GM12878 (cell line): Measurements from ENCODE around the gene TACC2. TPM values are rescaled to one million over a fixed set of nuclear protein-coding genes. Genes with fewer than 3 reads are reported as not detected.

Experiments used
- ATAC-seq: fragments of 200-7000 bp; cut with Tn5 transposase; 3 replicates; pipeline ENCODE4 v1.9.1; 2020; ENCODE audit warnings: mild to moderate bottlenecking, moderate library complexity
- BruUV-seq: library from RNA; stranded (reverse); fragments of 400-500 nt; replicated peaks from 2 replicates; lab custom pipeline; 2021; lab: Mats Ljungman, UMichigan
- CTCF ChIA-PET: fragments of 300-600 bp; sonication (Branson Sonifier 250); formaldehyde crosslinking; extraction: SDS; loops from one replicate; lab custom pipeline; 2021; ENCODE audit warnings: inconsistent platforms; lab: Yijun Ruan, JAX
- POLR2A ChIA-PET: fragments of 350-600 bp; formaldehyde crosslinking; extraction: SDS; loops from one replicate; lab custom pipeline; 2021; ENCODE audit warnings: inconsistent platforms; lab: Charles Lee
- RAD21 ChIA-PET: fragments of 300-600 bp; sonication (Branson Sonifier 250); formaldehyde crosslinking; loops from one replicate; lab custom pipeline; 2023; ENCODE audit warnings: antibody characterized with exemption; ENCODE audit not compliant: unreplicated experiment; lab: Charles Lee
- SMC1A ChIA-PET: fragments of 300-600 bp; sonication (Branson Sonifier 250); formaldehyde crosslinking; loops from one replicate; lab custom pipeline; 2023; ENCODE audit not compliant: unreplicated experiment, uncharacterized antibody; lab: Charles Lee
- DNase-seq: peaks from one replicate; pipeline ENCODE4 v3.0.0-alpha.2; 2011; ENCODE audit warnings: low read depth, low spot score
- FAIRE-seq: peaks from 3 replicates; lab custom pipeline; 2011; peaks lifted over from hg19 to GRCh38; lab: Jason Lieb, UNC
- H2AFZ ChIP-seq: 2 replicates; pipeline ENCODE4 v1.6.0; 2011; ENCODE audit warnings: low read depth, low read length, control low read depth; ENCODE audit not compliant: control insufficient read depth
- H3K27ac ChIP-seq: 2 replicates; pipeline ENCODE4 v1.5.1; 2011; ENCODE audit warnings: control low read depth; ENCODE audit not compliant: control insufficient read depth, insufficient read depth
- H3K27me3 ChIP-seq, 2 experiments: replicated peaks in 1 of 2; 2 replicates each; pipeline versions ENCODE4 v1.6.0 to v1.6.1; 2011; ENCODE audit warnings: low read length in 1 of 2; ENCODE audit not compliant: control insufficient read depth in 2 of 2, insufficient read depth in 2 of 2
- H3K36me3 ChIP-seq, 2 experiments: 2 replicates each; pipeline ENCODE4 v1.5.1; 2011; ENCODE audit warnings: low read length in 1 of 2; ENCODE audit not compliant: control insufficient read depth in 2 of 2, insufficient read depth in 2 of 2
- H3K4me1 ChIP-seq: 2 replicates; pipeline ENCODE4 v1.6.1; 2011; ENCODE audit warnings: mild to moderate bottlenecking, low read length, moderate library complexity, mixed read lengths; ENCODE audit not compliant: control insufficient read depth, insufficient read depth
- H3K4me2 ChIP-seq: 2 replicates; pipeline ENCODE4 v1.6.0; 2011; ENCODE audit warnings: control low read depth; ENCODE audit not compliant: control insufficient read depth, insufficient read depth
- H3K4me3 ChIP-seq: fragments of 200-600 bp; sonication (generic); 2 replicates; pipeline ENCODE4 v1.5.1; 2016
- H3K79me2 ChIP-seq: 2 replicates; pipeline ENCODE4 v1.6.0; 2011; ENCODE audit warnings: low read length; ENCODE audit not compliant: control insufficient read depth, insufficient read depth
- H3K9ac ChIP-seq: 2 replicates; pipeline ENCODE4 v1.8.0; 2011; ENCODE audit warnings: low read length, control low read depth, mixed read lengths; ENCODE audit not compliant: control insufficient read depth, insufficient read depth
- H3K9me3 ChIP-seq: replicated peaks from 3 replicates; pipeline ENCODE4 v1.5.1; 2011; ENCODE audit warnings: mild to moderate bottlenecking, low read length; ENCODE audit not compliant: control insufficient read depth, insufficient read depth
- H4K20me1 ChIP-seq: 2 replicates; pipeline ENCODE4 v1.6.0; 2011; ENCODE audit not compliant: control insufficient read depth, insufficient read depth
- FOXK2 ChIP-seq: fragments of 450-650 bp; IDR thresholded peaks from 2 replicates; pipeline ENCODE4 v1.6.1; 2017; ENCODE audit warnings: mild to moderate bottlenecking, moderate library complexity
- LARP7 ChIP-seq: fragments of 450-650 bp; IDR thresholded peaks from 2 replicates; pipeline ENCODE4 v1.6.1; 2017; ENCODE audit warnings: mild to moderate bottlenecking
- NRF1 ChIP-seq: conservative IDR thresholded peaks from 2 replicates; pipeline ENCODE4 v1.6.1; 2011; ENCODE audit warnings: mild to moderate bottlenecking, low read depth, low read length, improper control_type of control experiment
- PAX8 ChIP-seq: fragments of 450-650 bp; IDR thresholded peaks from 2 replicates; pipeline ENCODE4 v1.6.1; 2017; ENCODE audit warnings: mild to moderate bottlenecking, moderate library complexity
- SKIL ChIP-seq: fragments of 450-650 bp; IDR thresholded peaks from 2 replicates; pipeline ENCODE4 v1.6.1; 2017; ENCODE audit warnings: mild to moderate bottlenecking, low read depth, inconsistent platforms; ENCODE audit not compliant: poor library complexity, severe bottlenecking
- ZBTB4 ChIP-seq: fragments of 450-650 bp; formaldehyde crosslinking; IDR thresholded peaks from 2 replicates; pipeline ENCODE4 v1.4.0; 2022; ENCODE audit warnings: mild to moderate bottlenecking, moderate library complexity
- WGBS: methylation state at CpG from one replicate; pipeline ENCODE4 v1.1.6; 2016; ENCODE audit warnings: low lambda C conversion rate; ENCODE audit not compliant: insufficient replicate concordance, insufficient coverage; ENCODE audit errors: missing lambda C conversion rate; 5-methylcytosine and 5-hydroxymethylcytosine counted together
- in situ Hi-C: fragments of 300-500 bp; cut with MboI; formaldehyde crosslinking; loops from 9 replicates; pipeline ENCODE4 v1.14.3; 2018; ENCODE audit warnings: mixed read lengths
- intact Hi-C: fragments of 100-400 bp; cut with micrococcal nuclease; formaldehyde crosslinking; loops from one replicate; pipeline ENCODE4 v1.14.2; 2022; ENCODE audit not compliant: unreplicated experiment
- polyA plus RNA-seq, 11 experiments: library from polyadenylated mRNA; depleted of rRNA in 4 of 11; unstranded in 6 of 11; stranded (reverse) in 5 of 11; fragments of >200 nt; fragmentation: Nextera tagmentation in 4 of 11; fragmentation: Illumina TruSeq in 1 of 11; extraction: Ambion mirVana in 4 of 11; extraction: Trizol in 1 of 11; gene quantifications; 1 replicate in 1 of 11; 2 replicates in 10 of 11; pipeline versions ENCODE4 v1.2.1 to v1.2.3, GENCODE V29; 2011 to 2016; ENCODE audit warnings: inconsistent platforms in 2 of 11, missing spikeins in 2 of 11, low read depth in 1 of 11
- total RNA-seq, 4 experiments: library from RNA; depleted of rRNA in 3 of 4; stranded (reverse); fragments of >200 nt in 3 of 4; fragmentation: Illumina TruSeq in 1 of 4; extraction: Trizol in 1 of 4; gene quantifications; 2 replicates each; pipeline versions ENCODE4 v1.2.1 to v1.2.3, GENCODE V29; 2013 to 2021
- TF ChIP-seq, protein P1 (sequence below): fragments of 450-650 bp; IDR thresholded peaks from 2 replicates; pipeline ENCODE4 v1.6.1; 2016; ENCODE audit warnings: mild to moderate bottlenecking
- TF ChIP-seq, protein P2 (sequence below), 3 experiments: IDR thresholded peaks in 2 of 3; conservative IDR thresholded peaks in 1 of 3; 2 replicates each; pipeline ENCODE4 v1.5.1; 2011; ENCODE audit warnings: low read depth in 3 of 3, low read length in 3 of 3, mild to moderate bottlenecking in 3 of 3, control low read depth in 2 of 3, moderate library complexity in 2 of 3, inconsistent platforms in 1 of 3, mixed read lengths in 1 of 3; ENCODE audit not compliant: control insufficient read depth in 2 of 3, insufficient read depth in 1 of 3; ENCODE audit errors: extremely low read depth in 1 of 3

TACC2 gene
- total and polyA plus RNA-seq, 10 of the 15 experiments (the other 5 are each of a cell fraction or from before 2014, with no cell fraction given) = 0.07 to 0.64 (median 0.13) TPM; not detected in 5

DNA sequence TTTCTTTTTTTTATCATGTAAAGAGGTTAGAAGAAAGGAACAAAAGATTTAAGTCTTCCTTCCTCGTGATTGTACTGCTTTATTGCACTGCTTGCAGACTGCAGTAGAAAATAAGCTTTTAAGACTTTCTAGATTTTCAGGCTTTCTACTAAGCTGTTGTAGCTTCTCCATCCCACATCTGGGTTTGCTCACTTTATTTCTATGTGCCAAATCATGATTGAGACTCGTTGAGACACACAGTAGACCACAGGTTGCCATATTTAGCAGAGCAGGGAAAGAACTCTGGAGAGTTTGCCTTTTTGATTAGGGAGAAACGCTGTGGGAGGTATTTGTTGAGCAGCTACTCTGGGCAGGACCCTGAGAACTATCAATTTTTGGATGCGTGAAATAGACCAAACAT is 192.9 kb downstream of the TACC2 start:
- Histone ChIP-seq H2AFZ (no peak overlapping the region), H3K4me3 (no peak overlapping the region), H3K9me3 (no peaks in the 10 kb centered on the region), H4K20me1 (no peaks in the 10 kb centered on the region), H3K4me2 (no peak overlapping the region), H3K4me1 (no peaks in the 10 kb centered on the region), H3K36me3 (no peaks in the 10 kb centered on the region), H3K79me2 (no peaks in the 10 kb centered on the region), H3K27me3 (peaks cover 2% of the 10 kb centered on the region in 2 experiments; a peak in 2 of 4 replicates), H3K27ac (no peak overlapping the region), H3K9ac (no peak overlapping the region)
- TF ChIP-seq, protein P1, sequence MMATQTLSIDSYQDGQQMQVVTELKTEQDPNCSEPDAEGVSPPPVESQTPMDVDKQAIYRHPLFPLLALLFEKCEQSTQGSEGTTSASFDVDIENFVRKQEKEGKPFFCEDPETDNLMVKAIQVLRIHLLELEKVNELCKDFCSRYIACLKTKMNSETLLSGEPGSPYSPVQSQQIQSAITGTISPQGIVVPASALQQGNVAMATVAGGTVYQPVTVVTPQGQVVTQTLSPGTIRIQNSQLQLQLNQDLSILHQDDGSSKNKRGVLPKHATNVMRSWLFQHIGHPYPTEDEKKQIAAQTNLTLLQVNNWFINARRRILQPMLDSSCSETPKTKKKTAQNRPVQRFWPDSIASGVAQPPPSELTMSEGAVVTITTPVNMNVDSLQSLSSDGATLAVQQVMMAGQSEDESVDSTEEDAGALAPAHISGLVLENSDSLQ = no peak
- no peak for TF ChIP-seq PAX8
- no peak for TF ChIP-seq FOXK2
- TF ChIP-seq NRF1 = no peak
- no peak for TF ChIP-seq ZBTB4 (CRISPR knock-in tag)
- TF ChIP-seq LARP7 = no peak
- TF ChIP-seq, protein P2, sequence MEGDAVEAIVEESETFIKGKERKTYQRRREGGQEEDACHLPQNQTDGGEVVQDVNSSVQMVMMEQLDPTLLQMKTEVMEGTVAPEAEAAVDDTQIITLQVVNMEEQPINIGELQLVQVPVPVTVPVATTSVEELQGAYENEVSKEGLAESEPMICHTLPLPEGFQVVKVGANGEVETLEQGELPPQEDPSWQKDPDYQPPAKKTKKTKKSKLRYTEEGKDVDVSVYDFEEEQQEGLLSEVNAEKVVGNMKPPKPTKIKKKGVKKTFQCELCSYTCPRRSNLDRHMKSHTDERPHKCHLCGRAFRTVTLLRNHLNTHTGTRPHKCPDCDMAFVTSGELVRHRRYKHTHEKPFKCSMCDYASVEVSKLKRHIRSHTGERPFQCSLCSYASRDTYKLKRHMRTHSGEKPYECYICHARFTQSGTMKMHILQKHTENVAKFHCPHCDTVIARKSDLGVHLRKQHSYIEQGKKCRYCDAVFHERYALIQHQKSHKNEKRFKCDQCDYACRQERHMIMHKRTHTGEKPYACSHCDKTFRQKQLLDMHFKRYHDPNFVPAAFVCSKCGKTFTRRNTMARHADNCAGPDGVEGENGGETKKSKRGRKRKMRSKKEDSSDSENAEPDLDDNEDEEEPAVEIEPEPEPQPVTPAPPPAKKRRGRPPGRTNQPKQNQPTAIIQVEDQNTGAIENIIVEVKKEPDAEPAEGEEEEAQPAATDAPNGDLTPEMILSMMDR (IDR thresholded peaks at IDR 0.05 in 2 of 3, conservative IDR thresholded peaks at IDR 0.05 in 1 of 3; ENCODE audit: control insufficient read depth in 2 of 3, extremely low read depth in 1 of 3, insufficient read depth in 1 of 3, low read depth in 3 of 3, low read length in 3 of 3) = no peak
- no peak for TF ChIP-seq SKIL
- in situ Hi-C loops = no loop called here
- WGBS = 23% methylated on average over 4 of the region's 4 CpGs
- CTCF ChIA-PET = no interaction called here
- FAIRE-seq (no peak), DNase-seq (no peak), ATAC-seq (no peak)
- intact Hi-C loops = no loop called here
- POLR2A ChIA-PET = no interaction called here
- no TSS peak for BruUV-seq
- RAD21 ChIA-PET = no interaction called here
- SMC1A ChIA-PET = no interaction called here
